Measurements from ENCODE around the gene GPR171.

GPR171 gene

GRCh38 chr3:151226088-151226563 lies 23.1 kb upstream of the GPR171 start:
- no peak for DNase-seq
- Mint-ChIP-seq H3K27me3 (no peaks in the 10 kb centered on the region), H3K27ac (peak overlapping the region; percentile 68 to 78), H3K4me1 (ENCODE audit: low read depth in 2 of 2) (peaks cover 31% of the 10 kb centered on the region in 2 donors), H3K36me3 (ENCODE audit: insufficient read depth) (peaks cover 3% of the 10 kb centered on the region), H3K9me3 (peaks cover 5 to 8% of the 10 kb centered on the region in 2 donors), H3K4me3 (peak overlapping the region in 1 of 2 donors; percentile 13)
- ATAC-seq (replicated peaks): peak; percentile 25

- Mint-ChIP-seq H3K9me3 (peaks cover 5 to 8% of the 10 kb centered on the region in 2 donors), H3K36me3 (ENCODE audit: insufficient read depth) (no peaks in the 10 kb centered on the region), H3K4me3 (peak overlapping the region in 1 of 2 donors; percentile 13), H3K27me3 (no peaks in the 10 kb centered on the region), H3K27ac (peak overlapping the region; percentile 68 to 78), H3K4me1 (ENCODE audit: low read depth in 2 of 2) (peaks cover 27 to 28% of the 10 kb centered on the region in 2 donors)
- DNase-seq: no peak
- peak; percentile 60 for ATAC-seq (replicated peaks)
Observed at GRCh38 chr3:151225040-151225975, 22.3 kb upstream of the GPR171 start.

- Mint-ChIP-seq H3K27ac (peak overlapping the region; percentile 68 to 78), H3K9me3 (peaks cover 5 to 8% of the 10 kb centered on the region in 2 donors), H3K4me1 (ENCODE audit: low read depth in 2 of 2) (peaks cover 27 to 28% of the 10 kb centered on the region in 2 donors), H3K27me3 (no peaks in the 10 kb centered on the region), H3K36me3 (ENCODE audit: insufficient read depth) (no peaks in the 10 kb centered on the region), H3K4me3 (peak overlapping the region; percentile 7 to 13)
- ATAC-seq (replicated peaks) (peak; percentile 30), DNase-seq (no peak)
Observed at GRCh38 chr3:151224268-151224866, 21.4 kb upstream of the GPR171 start.

GRCh38 chr3:151219056-151219455 lies 16.0 kb upstream of the GPR171 start:
- Mint-ChIP-seq H3K36me3 (ENCODE audit: insufficient read depth) (no peaks in the 10 kb centered on the region), H3K4me3 (no peak overlapping the region), H3K4me1 (ENCODE audit: low read depth in 2 of 2) (peaks cover 0 to 2% of the 10 kb centered on the region in 2 donors), H3K27me3 (no peaks in the 10 kb centered on the region), H3K9me3 (peaks cover 5 to 8% of the 10 kb centered on the region in 2 donors), H3K27ac (no peak overlapping the region)
- DNase-seq (no peak), ATAC-seq (replicated peaks) (no peak)

GRCh38 chr3:151218136-151218535 lies 15.1 kb upstream of the GPR171 start:
- H3K27ac Mint-ChIP-seq: no peak overlapping the region
- no peak overlapping the region for H3K4me3 Mint-ChIP-seq
- H3K9me3 Mint-ChIP-seq: peaks cover 5 to 8% of the 10 kb centered on the region in 2 donors
- H3K36me3 Mint-ChIP-seq (ENCODE audit: insufficient read depth): no peaks in the 10 kb centered on the region
- no peaks in the 10 kb centered on the region for H3K27me3 Mint-ChIP-seq
- H3K4me1 Mint-ChIP-seq (ENCODE audit: low read depth in 2 of 2): peaks cover 0 to 2% of the 10 kb centered on the region in 2 donors
- DNase-seq (no peak), ATAC-seq (replicated peaks) (no peak)

GRCh38 chr3:151216641-151217607 lies 13.9 kb upstream of the GPR171 start:
- ATAC-seq (replicated peaks) (no peak), DNase-seq (no peak)
- H3K4me1 Mint-ChIP-seq (ENCODE audit: low read depth in 2 of 2): peaks cover 0 to 2% of the 10 kb centered on the region in 2 donors
- H3K27ac Mint-ChIP-seq: no peak overlapping the region
- H3K27me3 Mint-ChIP-seq: no peaks in the 10 kb centered on the region
- no peak overlapping the region for H3K4me3 Mint-ChIP-seq
- no peaks in the 10 kb centered on the region for H3K36me3 Mint-ChIP-seq (ENCODE audit: insufficient read depth)
- H3K9me3 Mint-ChIP-seq: peaks cover 0 to 2% of the 10 kb centered on the region in 2 donors

- Mint-ChIP-seq H3K4me3 (no peak overlapping the region), H3K36me3 (ENCODE audit: insufficient read depth) (no peaks in the 10 kb centered on the region), H3K9me3 (no peaks in the 10 kb centered on the region), H3K27me3 (no peaks in the 10 kb centered on the region), H3K4me1 (ENCODE audit: low read depth in 2 of 2) (peaks cover 10 to 12% of the 10 kb centered on the region in 2 donors), H3K27ac (no peak overlapping the region)
- DNase-seq: no peak
- no peak for ATAC-seq (replicated peaks)
Observed at GRCh38 chr3:151214459-151214858, 11.4 kb upstream of the GPR171 start.

GRCh38 chr3:151213881-151214280 lies 10.9 kb upstream of the GPR171 start:
- DNase-seq: no peak
- Mint-ChIP-seq H3K27me3 (no peaks in the 10 kb centered on the region), H3K36me3 (ENCODE audit: insufficient read depth) (peaks cover under 1% of the 10 kb centered on the region), H3K27ac (no peak overlapping the region), H3K4me3 (no peak overlapping the region), H3K4me1 (ENCODE audit: low read depth in 2 of 2) (peaks cover 10 to 12% of the 10 kb centered on the region in 2 donors), H3K9me3 (no peaks in the 10 kb centered on the region)
- ATAC-seq (replicated peaks): no peak

- H3K4me1 Mint-ChIP-seq (ENCODE audit: low read depth in 2 of 2): peaks cover 14 to 15% of the 10 kb centered on the region in 2 donors
Observed at GRCh38 chr3:151213151-151213550, 10.1 kb upstream of the GPR171 start.

GRCh38 chr3:151210676-151211381 lies 7.8 kb upstream of the GPR171 start:
- peaks cover 4% of the 10 kb centered on the region for H3K36me3 Mint-ChIP-seq (ENCODE audit: insufficient read depth)
- peaks cover 23 to 28% of the 10 kb centered on the region in 2 donors for H3K4me1 Mint-ChIP-seq (ENCODE audit: low read depth in 2 of 2)
- no peaks in the 10 kb centered on the region for H3K27me3 Mint-ChIP-seq
- DNase-seq (no peak), ATAC-seq (replicated peaks) (peak; percentile 34)
- peak overlapping the region; percentile 21 to 34 for H3K4me3 Mint-ChIP-seq
- H3K27ac Mint-ChIP-seq: peak overlapping the region; percentile 55 to 75
- no peaks in the 10 kb centered on the region for H3K9me3 Mint-ChIP-seq

More at GRCh38 chr3:151213151-151213550, 10.1 kb upstream of the GPR171 start:
- no peak overlapping the region for H3K4me3 Mint-ChIP-seq
- no peaks in the 10 kb centered on the region for H3K27me3 Mint-ChIP-seq
- H3K27ac Mint-ChIP-seq: no peak overlapping the region
- DNase-seq (no peak), ATAC-seq (replicated peaks) (no peak)
- peaks cover 3% of the 10 kb centered on the region for H3K36me3 Mint-ChIP-seq (ENCODE audit: insufficient read depth)
- no peaks in the 10 kb centered on the region for H3K9me3 Mint-ChIP-seq

- no peak overlapping the region for H3K4me3 Mint-ChIP-seq
- ATAC-seq (replicated peaks): peak; percentile 76
- DNase-seq: no peak
- H3K27me3 Mint-ChIP-seq: no peaks in the 10 kb centered on the region
- H3K36me3 Mint-ChIP-seq (ENCODE audit: insufficient read depth): peaks cover 6% of the 10 kb centered on the region
- peaks cover 28 to 40% of the 10 kb centered on the region in 2 donors for H3K4me1 Mint-ChIP-seq (ENCODE audit: low read depth in 2 of 2)
- peak overlapping the region; percentile 33 to 78 for H3K27ac Mint-ChIP-seq
- no peaks in the 10 kb centered on the region for H3K9me3 Mint-ChIP-seq
Observed at GRCh38 chr3:151209654-151210053, 6.6 kb upstream of the GPR171 start.

GRCh38 chr3:151206201-151206600 lies 3.2 kb upstream of the GPR171 start:
- Mint-ChIP-seq H3K9me3 (no peaks in the 10 kb centered on the region), H3K36me3 (ENCODE audit: insufficient read depth) (peaks cover 18% of the 10 kb centered on the region), H3K27ac (peak overlapping the region in 1 of 2 donors; percentile 95), H3K27me3 (no peaks in the 10 kb centered on the region), H3K4me3 (peak overlapping the region; percentile 44 to 74), H3K4me1 (ENCODE audit: low read depth in 2 of 2) (peaks cover 35 to 53% of the 10 kb centered on the region in 2 donors)
- DNase-seq (no peak), ATAC-seq (replicated peaks) (no peak)
